ENCODE measurements around the gene AGAP3.

The AGAP3 gene

DNA sequence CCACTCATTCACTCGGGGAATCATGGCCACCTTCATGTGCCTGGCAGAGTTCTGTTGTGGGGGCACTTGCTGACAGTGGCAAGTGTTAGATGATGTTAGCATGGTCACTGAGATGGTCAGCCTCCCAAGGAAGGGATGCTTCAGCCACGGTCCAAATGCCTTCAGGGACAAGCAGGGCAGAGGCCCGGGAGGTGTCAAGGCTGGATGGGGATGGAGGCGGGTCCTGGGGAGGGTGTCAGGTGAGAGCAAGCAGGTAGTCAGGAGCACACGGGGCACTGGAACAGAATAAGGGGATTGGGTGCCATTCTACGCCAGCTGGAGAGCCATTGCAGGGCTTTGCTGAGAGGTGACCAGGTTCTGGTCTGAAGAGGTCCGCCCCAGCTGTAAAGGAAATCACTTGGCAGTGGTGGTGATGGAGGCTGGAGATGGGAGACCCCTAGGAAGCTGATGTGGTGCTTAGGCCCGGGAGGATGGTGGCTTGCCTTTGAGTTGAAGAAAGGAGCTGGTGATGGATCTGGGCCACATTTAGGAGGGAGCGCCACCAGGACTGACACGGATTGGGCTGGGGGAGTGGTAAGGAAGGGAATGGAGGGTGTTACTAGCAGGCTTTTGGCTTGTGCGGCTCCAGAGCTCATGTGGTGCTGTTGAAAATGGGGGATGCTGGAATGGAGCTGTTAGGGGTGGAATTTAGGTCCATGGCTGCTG is 24.1 kb downstream of the AGAP3 start:
- Histone ChIP-seq H2BK5ac (ENCODE audit: low read length) (no peak overlapping the region), H3K9ac (ENCODE audit: low read depth, low read length, poor library complexity) (no peak overlapping the region), H3K18ac (ENCODE audit: low read length) (no peak overlapping the region), H3K4me2 (ENCODE audit: insufficient read depth, low read length, poor library complexity, severe bottlenecking) (no peak overlapping the region), H3K14ac (ENCODE audit: low read length) (no peak overlapping the region), H3K4me3 (ENCODE audit: low read length in 2 of 2) (no peak overlapping the region), H4K91ac (ENCODE audit: low read depth, low read length, poor library complexity) (no peak overlapping the region), H2AK5ac (ENCODE audit: low read depth, low read length) (no peak overlapping the region), H3K4ac (ENCODE audit: low read length) (no peak overlapping the region), H3K27me3 (ENCODE audit: control insufficient read depth in 3 of 3, insufficient read depth in 3 of 3, low read depth in 1 of 3, low read length in 3 of 3) (no peaks in the 10 kb centered on the region), H3K79me1 (ENCODE audit: low read depth, low read length) (peaks cover 6% of the 10 kb centered on the region), H4K8ac (ENCODE audit: low read depth, low read length) (no peak overlapping the region), H2BK15ac (ENCODE audit: low read length) (no peak overlapping the region), H2BK12ac (ENCODE audit: low read length) (no peak overlapping the region), H3K36me3 (replicated peaks in 1 of 2; ENCODE audit: control insufficient read depth in 2 of 2, insufficient read depth in 2 of 2, low read length in 2 of 2) (peaks cover 2 to 7% of the 10 kb centered on the region in 2 donors), H3K27ac (replicated peaks; ENCODE audit: low read length) (no peak overlapping the region), H3K9me3 (replicated peaks in 1 of 2; ENCODE audit: control insufficient read depth in 2 of 2, insufficient read depth in 1 of 2, low read depth in 1 of 2, low read length in 2 of 2) (no peaks in the 10 kb centered on the region), H3K23ac (ENCODE audit: low read depth, low read length, poor library complexity) (no peak overlapping the region), H3K4me1 (ENCODE audit: control insufficient read depth in 2 of 2, insufficient read depth in 1 of 2, low read depth in 1 of 2, low read length in 2 of 2) (peaks cover 11 to 17% of the 10 kb centered on the region in 2 donors), H2AFZ (ENCODE audit: low read length) (no peak overlapping the region), H2BK120ac (ENCODE audit: low read depth, low read length) (no peak overlapping the region)
- DNase-seq (ENCODE audit: low spot score), result no peak
- WGBS, 2 donors (ENCODE audit: extremely low coverage in 2 of 2, insufficient read length in 2 of 2, insufficient replicate concordance in 1 of 2), result no CpG with 5 or more reads among the region's 11 CpGs

DNA sequence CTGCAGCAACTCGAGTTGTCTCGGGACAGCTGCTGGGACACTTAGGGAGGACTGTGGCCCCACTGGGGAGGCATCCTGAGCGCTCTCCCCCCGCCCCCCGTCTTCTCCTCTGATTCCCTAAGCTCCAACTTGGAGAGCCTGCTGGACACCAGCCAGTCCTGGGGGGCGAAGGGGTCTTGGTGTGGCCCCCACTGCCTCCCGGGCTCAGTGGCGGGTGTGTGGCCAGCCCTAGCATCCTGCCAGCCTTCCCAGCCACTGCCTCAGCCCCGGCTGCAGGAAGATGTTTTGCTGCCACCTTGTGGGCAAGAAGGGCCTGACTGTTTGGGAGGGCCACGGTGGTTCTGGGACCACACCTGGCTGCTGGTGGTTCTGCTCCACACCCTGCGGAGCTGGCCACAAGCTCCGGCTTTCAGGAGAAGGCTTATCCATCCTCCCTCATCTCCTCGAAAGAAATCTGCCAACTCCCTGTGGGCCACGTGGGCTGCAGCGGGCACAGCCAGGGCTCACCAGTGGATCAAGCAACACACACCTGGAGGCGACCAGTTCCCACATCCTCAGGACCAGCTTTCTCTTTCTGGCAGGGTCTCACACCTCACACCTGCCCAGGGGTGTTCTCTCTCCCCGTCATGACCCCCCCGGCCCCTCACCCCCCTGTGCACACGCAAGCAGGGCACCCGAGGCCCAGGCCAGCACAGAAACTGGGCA is 24.8 kb downstream of the AGAP3 start:
- peaks cover 11 to 21% of the 10 kb centered on the region in 2 donors for H3K4me1 ChIP-seq (ENCODE audit: control insufficient read depth in 2 of 2, insufficient read depth in 1 of 2, low read depth in 1 of 2, low read length in 2 of 2)
- H3K27me3 ChIP-seq (ENCODE audit: control insufficient read depth in 3 of 3, insufficient read depth in 3 of 3, low read depth in 1 of 3, low read length in 3 of 3), result peaks cover 0 to 3% (median 0%) of the 10 kb centered on the region in 3 experiments
- no peak overlapping the region for H3K4me2 ChIP-seq (ENCODE audit: insufficient read depth, low read length, poor library complexity, severe bottlenecking)
- H2AK5ac ChIP-seq (ENCODE audit: low read depth, low read length), result peak overlapping the region; percentile 66
- no peak overlapping the region for H2BK12ac ChIP-seq (ENCODE audit: low read length)
- H4K8ac ChIP-seq (ENCODE audit: low read depth, low read length), result no peak overlapping the region
- H3K14ac ChIP-seq (ENCODE audit: low read length), result no peak overlapping the region
- H3K23ac ChIP-seq (ENCODE audit: low read depth, low read length, poor library complexity), result peak overlapping the region; percentile 45
- H2BK5ac ChIP-seq (ENCODE audit: low read length), result no peak overlapping the region
- no peak overlapping the region for H2AFZ ChIP-seq (ENCODE audit: low read length)
- H3K9ac ChIP-seq (ENCODE audit: low read depth, low read length, poor library complexity), result no peak overlapping the region
- H3K36me3 ChIP-seq (replicated peaks in 1 of 2; ENCODE audit: control insufficient read depth in 2 of 2, insufficient read depth in 2 of 2, low read length in 2 of 2), result peaks cover 2 to 5% of the 10 kb centered on the region in 2 donors
- no peak overlapping the region for H2BK120ac ChIP-seq (ENCODE audit: low read depth, low read length)
- H3K4me3 ChIP-seq (ENCODE audit: low read length in 2 of 2), result peak overlapping the region in 1 of 2 donors; percentile 38
- peaks cover 10% of the 10 kb centered on the region for H3K79me1 ChIP-seq (ENCODE audit: low read depth, low read length)
- no CpG with 5 or more reads among the region's 20 CpGs for WGBS, 2 donors (ENCODE audit: extremely low coverage in 2 of 2, insufficient read length in 2 of 2, insufficient replicate concordance in 1 of 2)
- no peak overlapping the region for H3K27ac ChIP-seq (replicated peaks; ENCODE audit: low read length)
- DNase-seq (ENCODE audit: low spot score), result peak; percentile 63
- H3K4ac ChIP-seq (ENCODE audit: low read length), result no peak overlapping the region
- no peak overlapping the region for H3K18ac ChIP-seq (ENCODE audit: low read length)
- H3K9me3 ChIP-seq (replicated peaks in 1 of 2; ENCODE audit: control insufficient read depth in 2 of 2, insufficient read depth in 1 of 2, low read depth in 1 of 2, low read length in 2 of 2), result no peaks in the 10 kb centered on the region
- no peak overlapping the region for H2BK15ac ChIP-seq (ENCODE audit: low read length)
- H4K91ac ChIP-seq (ENCODE audit: low read depth, low read length, poor library complexity), result no peak overlapping the region

DNA sequence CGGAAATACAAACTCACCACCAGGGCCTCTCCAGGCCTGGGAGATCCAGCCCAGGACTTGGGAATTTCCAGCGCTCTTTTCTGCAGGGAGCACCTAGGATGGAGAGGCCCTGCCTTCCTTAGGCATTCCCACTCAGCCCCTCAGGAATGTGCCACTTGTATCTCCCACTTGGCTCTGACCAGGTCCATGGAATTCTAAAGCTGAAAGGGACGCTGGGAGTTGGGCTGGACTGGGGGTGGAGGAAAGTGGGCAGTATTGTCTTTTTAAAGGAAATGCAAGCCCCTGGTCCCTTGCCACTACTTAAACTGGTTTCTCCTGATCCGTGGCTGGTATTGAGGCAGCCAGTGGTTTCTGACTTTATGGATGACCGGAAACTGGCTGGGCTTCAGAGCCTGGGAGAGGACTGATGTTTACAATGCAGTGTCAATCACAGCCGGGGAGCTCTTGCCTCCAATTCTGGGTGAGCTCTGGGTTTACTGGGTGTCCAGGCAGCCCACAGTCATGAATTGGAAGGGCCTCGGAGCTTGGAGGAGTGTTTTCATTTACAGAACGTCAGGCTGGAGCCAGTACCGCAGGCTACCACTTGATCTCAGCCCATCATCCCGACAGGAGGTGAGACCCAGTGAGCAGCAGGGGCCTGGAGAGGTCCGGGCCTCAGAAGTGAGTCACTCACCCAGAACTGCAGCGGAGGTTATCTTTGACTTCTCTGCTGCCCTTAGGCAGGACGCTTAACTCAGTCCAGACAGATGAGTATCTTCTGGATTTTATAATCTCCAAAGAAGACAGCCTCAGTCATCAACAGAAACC is 27.3 kb downstream of the AGAP3 start:
- WGBS, 2 donors (ENCODE audit: extremely low coverage in 2 of 2, insufficient read length in 2 of 2, insufficient replicate concordance in 1 of 2), result no CpG with 5 or more reads among the region's 13 CpGs
- no peak overlapping the region for H2AFZ ChIP-seq (ENCODE audit: low read length)
- peak; percentile 58 for DNase-seq (ENCODE audit: low spot score)

More for the DNA sequence above, 27.3 kb downstream of the AGAP3 start:
- H3K4me1 ChIP-seq (ENCODE audit: control insufficient read depth in 2 of 2, insufficient read depth in 1 of 2, low read depth in 1 of 2, low read length in 2 of 2), result peaks cover 11 to 22% of the 10 kb centered on the region in 2 donors
- no peak overlapping the region for H3K4me2 ChIP-seq (ENCODE audit: insufficient read depth, low read length, poor library complexity, severe bottlenecking)
- H3K4ac ChIP-seq (ENCODE audit: low read length), result no peak overlapping the region
- no peak overlapping the region for H3K4me3 ChIP-seq (ENCODE audit: low read length in 2 of 2)
- H3K23ac ChIP-seq (ENCODE audit: low read depth, low read length, poor library complexity), result no peak overlapping the region
- H3K14ac ChIP-seq (ENCODE audit: low read length), result no peak overlapping the region
- H2BK120ac ChIP-seq (ENCODE audit: low read depth, low read length), result peak overlapping the region; percentile 11
- peaks cover 11 to 17% of the 10 kb centered on the region in 2 donors for H3K36me3 ChIP-seq (replicated peaks in 1 of 2; ENCODE audit: control insufficient read depth in 2 of 2, insufficient read depth in 2 of 2, low read length in 2 of 2)
- H3K9ac ChIP-seq (ENCODE audit: low read depth, low read length, poor library complexity), result no peak overlapping the region
- no peak overlapping the region for H2BK5ac ChIP-seq (ENCODE audit: low read length)
- H2BK15ac ChIP-seq (ENCODE audit: low read length), result no peak overlapping the region
- H4K91ac ChIP-seq (ENCODE audit: low read depth, low read length, poor library complexity), result no peak overlapping the region
- peaks cover 0 to 3% (median 0%) of the 10 kb centered on the region in 3 experiments for H3K27me3 ChIP-seq (ENCODE audit: control insufficient read depth in 3 of 3, insufficient read depth in 3 of 3, low read depth in 1 of 3, low read length in 3 of 3)
- peaks cover 24% of the 10 kb centered on the region for H3K79me1 ChIP-seq (ENCODE audit: low read depth, low read length)
- H2AK5ac ChIP-seq (ENCODE audit: low read depth, low read length), result peak overlapping the region; percentile 86
- peak overlapping the region; percentile 41 for H3K18ac ChIP-seq (ENCODE audit: low read length)
- no peak overlapping the region for H4K8ac ChIP-seq (ENCODE audit: low read depth, low read length)
- no peak overlapping the region for H2BK12ac ChIP-seq (ENCODE audit: low read length)
- H3K27ac ChIP-seq (replicated peaks; ENCODE audit: low read length), result peak overlapping the region; percentile 77
- no peaks in the 10 kb centered on the region for H3K9me3 ChIP-seq (replicated peaks in 1 of 2; ENCODE audit: control insufficient read depth in 2 of 2, insufficient read depth in 1 of 2, low read depth in 1 of 2, low read length in 2 of 2)

Data from neuronal stem cell (in vitro differentiated cells).